Amniotic epithelial cell (primary cell): ENCODE results near the gene KLK13.

Experiments
- DNase-seq: peaks from one replicate; pipeline ENCODE4 v3.0.0-alpha.2; 2010; ENCODE audit warnings: low read depth

KLK13 gene

GRCh38 chr19:51060973-51061372, 3.9 kb downstream of the KLK13 start:
- no peak for DNase-seq

- DNase-seq: no peak
Observed at GRCh38 chr19:51060336-51060735, 4.6 kb downstream of the KLK13 start.

- DNase-seq: no peak
Observed at GRCh38 chr19:51059715-51060114, 5.2 kb downstream of the KLK13 start.

GRCh38 chr19:51055866-51056265, 9.0 kb downstream of the KLK13 start:
- no peak for DNase-seq

- no peak for DNase-seq
Observed at GRCh38 chr19:51047031-51047335, 17.9 kb downstream of the KLK13 start.

- DNase-seq: no peak
Observed at GRCh38 chr19:51044327-51044726, 20.6 kb downstream of the KLK13 start.

GRCh38 chr19:51043497-51043896, 21.4 kb downstream of the KLK13 start:
- DNase-seq: no peak

- DNase-seq: no peak
Observed at GRCh38 chr19:51040151-51040550, 24.7 kb downstream of the KLK13 start.

- DNase-seq: no peak
Observed at GRCh38 chr19:51036519-51036918, 28.4 kb downstream of the KLK13 start.

- DNase-seq: no peak
Observed at GRCh38 chr19:51034704-51035103, 30.2 kb downstream of the KLK13 start, which contains the start of gene KLK12. KLK12 (minus strand) TSS chr19:51035002; CDS start chr19:51034621, 381 bp downstream.

GRCh38 chr19:51031880-51032225, 33.0 kb downstream of the KLK13 start:
- no peak for DNase-seq

- DNase-seq: no peak
Observed at GRCh38 chr19:51031220-51031879, 33.5 kb downstream of the KLK13 start.

- DNase-seq: no peak
Observed at GRCh38 chr19:51030631-51031030, 34.3 kb downstream of the KLK13 start.

- DNase-seq: no peak
Observed at GRCh38 chr19:51029718-51030117, 35.2 kb downstream of the KLK13 start.

- DNase-seq: no peak
Observed at GRCh38 chr19:51027873-51028272, 37.0 kb downstream of the KLK13 start.

GRCh38 chr19:51027126-51027806, 37.6 kb downstream of the KLK13 start:
- no peak for DNase-seq

GRCh38 chr19:51026554-51026831, 38.4 kb downstream of the KLK13 start, which contains the start of gene KLK11:
KLK11 (minus strand) TSS chr19:51026616; CDS start chr19:51025631, 985 bp downstream.
- DNase-seq: no peak

GRCh38 chr19:51025809-51026553, 38.9 kb downstream of the KLK13 start:
- DNase-seq: no peak

- DNase-seq: no peak
Observed at GRCh38 chr19:51025401-51025800, 39.5 kb downstream of the KLK13 start.

GRCh38 chr19:51024924-51025323, 40.0 kb downstream of the KLK13 start:
- no peak for DNase-seq

- DNase-seq: no peak
Observed at GRCh38 chr19:51023946-51024345, 40.9 kb downstream of the KLK13 start.

GRCh38 chr19:51022526-51022925, 42.4 kb downstream of the KLK13 start:
- no peak for DNase-seq

- DNase-seq: peak; percentile 57
Observed at GRCh38 chr19:51020988-51021651, 43.8 kb downstream of the KLK13 start.
